Measurements from ENCODE around the gene SLC25A42.
A peak's percentile ranks its signal among the peaks of the same experiment; 100 is the strongest.
"Not testable (repeated sequence)": the region's sequence is repeated elsewhere in the genome, so short reads cannot be mapped to it uniquely, and the experiment has no call there.

Gene SLC25A42

GRCh38 chr19:19063183-19064097 lies at the start of gene SLC25A42:
TSS of gene SLC25A42 (plus strand) at chr19:19063994. CDS start at chr19:19096125, 32,131 bp downstream.
- DNase-seq (ENCODE audit: low spot score): peak; percentile 100

DNA sequence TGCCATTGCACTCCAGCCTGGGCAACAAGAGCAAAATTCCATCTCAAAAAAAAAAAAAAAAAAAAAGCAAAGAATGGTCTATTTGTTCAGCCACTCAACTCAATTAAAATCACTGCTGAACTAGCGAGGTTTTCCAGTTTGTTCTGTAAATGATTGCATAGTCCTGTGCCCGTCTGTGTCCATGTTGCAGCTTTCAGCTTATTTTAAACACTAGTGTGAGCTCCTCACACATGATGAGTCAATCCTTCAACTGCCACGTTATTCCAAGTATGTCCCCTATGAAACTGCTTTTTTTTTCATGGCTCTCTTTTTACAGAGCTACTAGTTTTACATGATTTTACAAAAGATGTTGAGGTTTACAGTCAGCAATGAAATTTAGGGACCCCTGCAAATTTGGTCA lies 42.7 kb upstream of the SLC25A42 start:
- DNase-seq (ENCODE audit: low spot score): peak; percentile 56

DNA sequence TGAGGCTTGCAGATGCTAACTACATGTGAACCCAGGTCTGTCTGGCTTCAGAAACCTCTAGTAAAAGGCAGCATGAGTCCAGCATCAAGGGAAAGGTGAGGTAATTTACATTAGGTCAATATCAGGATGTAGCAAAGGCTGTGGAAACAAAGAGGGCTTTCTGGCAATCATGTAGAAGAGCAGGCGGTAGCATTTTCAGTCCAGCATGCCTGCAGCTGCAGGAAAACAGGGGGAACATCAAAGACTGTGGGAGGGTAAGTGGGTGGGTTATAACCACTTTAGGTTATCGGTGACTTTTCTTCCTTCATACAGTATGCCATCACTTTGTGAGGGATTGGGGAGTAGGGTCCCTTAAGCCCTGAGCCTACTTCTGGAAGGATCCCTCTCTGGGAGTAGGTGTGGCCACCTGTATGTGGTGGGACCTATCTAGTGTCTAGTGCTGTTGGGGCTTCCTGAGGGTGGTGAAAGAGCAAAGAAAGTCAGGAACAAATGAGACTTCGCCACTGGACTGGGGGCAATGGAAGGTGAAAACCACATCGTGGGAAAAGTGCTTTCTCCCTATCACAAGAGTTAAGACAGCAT lies 41.3 kb upstream of the SLC25A42 start:
- DNase-seq (ENCODE audit: low spot score): no peak

- not testable (repeated sequence) for DNase-seq (ENCODE audit: low spot score)
Measured at GRCh38 chr19:19023376-19023775, 40.4 kb upstream of the SLC25A42 start.

DNA sequence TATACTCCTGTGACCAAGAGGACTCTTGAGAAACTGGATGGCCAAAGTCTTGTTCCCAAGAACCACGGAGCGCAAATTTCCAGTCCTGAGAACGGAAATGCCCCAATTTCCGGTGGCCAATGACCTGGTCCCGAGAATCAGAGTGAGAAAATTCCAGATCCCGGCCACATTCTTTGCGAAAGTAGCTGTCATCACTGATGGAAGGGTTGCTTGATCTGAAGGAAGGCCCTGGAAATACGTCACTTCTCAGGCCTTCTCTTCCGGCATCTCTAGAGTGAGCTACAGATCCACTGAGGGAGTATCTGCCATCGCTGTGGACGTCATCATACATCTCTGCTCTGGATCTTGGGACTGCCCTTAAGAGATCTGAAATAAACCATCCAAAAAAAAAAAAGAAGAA lies 37.9 kb upstream of the SLC25A42 start:
- DNase-seq (ENCODE audit: low spot score): no peak

- DNase-seq (ENCODE audit: low spot score): no peak
Measured at GRCh38 chr19:19026299-19026971, 37.4 kb upstream of the SLC25A42 start.

GRCh38 chr19:19027228-19027627 lies 36.6 kb upstream of the SLC25A42 start:
- DNase-seq (ENCODE audit: low spot score): no peak

GRCh38 chr19:19028526-19028925 lies 35.3 kb upstream of the SLC25A42 start:
- no peak for DNase-seq (ENCODE audit: low spot score)

- no peak for DNase-seq (ENCODE audit: low spot score)
Measured at GRCh38 chr19:19031891-19032290, 31.9 kb upstream of the SLC25A42 start.

GRCh38 chr19:19032420-19033175 lies 31.2 kb upstream of the SLC25A42 start:
- DNase-seq (ENCODE audit: low spot score): peak; percentile 96

DNA sequence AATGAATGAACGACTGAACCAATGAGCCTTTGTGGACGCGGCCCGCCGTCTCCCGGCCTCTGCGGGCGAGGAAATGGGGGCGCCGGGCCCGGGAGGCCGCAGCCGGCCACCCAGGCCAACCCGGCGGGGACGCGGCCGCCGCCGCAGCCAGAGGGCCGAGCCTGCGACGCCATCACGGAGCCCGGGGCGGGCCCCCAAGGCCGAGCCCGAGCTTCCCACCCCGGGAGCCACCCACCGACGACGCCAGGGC lies 30.7 kb upstream of the SLC25A42 start:
- DNase-seq (ENCODE audit: low spot score): no peak

DNA sequence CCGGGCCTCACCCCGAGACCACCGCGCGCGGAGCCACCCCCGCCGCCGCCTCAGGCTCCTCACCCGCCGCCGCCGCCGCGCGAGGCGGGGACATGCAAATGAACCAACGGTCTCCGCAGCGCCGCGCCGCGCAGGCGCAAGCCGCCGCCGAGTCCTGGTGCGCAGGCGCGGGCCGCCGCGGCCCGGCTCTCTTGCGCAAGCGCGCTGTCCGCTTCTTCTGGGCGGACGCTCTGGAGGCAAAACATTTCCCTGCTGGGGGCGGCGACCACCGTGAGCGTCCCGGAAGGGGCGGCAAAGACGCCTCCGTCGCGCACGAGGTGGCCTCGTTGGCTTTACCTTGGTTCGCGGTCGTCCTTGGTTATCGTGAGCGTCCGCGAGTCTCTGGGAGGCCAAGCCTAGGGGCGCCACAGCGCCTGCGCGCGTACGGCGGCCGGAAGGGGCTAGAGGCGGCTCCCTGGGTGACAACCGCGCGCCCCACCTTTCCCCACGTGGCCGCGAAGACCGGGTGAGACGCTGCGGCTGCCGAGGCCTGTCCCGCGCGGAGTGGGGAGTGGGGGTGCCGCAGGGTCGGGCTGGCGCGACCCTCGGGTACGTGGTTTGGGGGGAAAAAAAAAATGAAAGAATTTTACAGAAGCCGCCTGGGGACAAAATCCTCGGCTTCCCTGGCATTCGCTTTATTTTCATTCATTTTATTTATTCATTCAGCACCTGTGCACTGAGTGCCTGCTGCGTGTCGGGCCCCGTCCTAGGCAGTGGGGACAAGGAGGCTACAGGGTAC lies 30.2 kb upstream of the SLC25A42 start, which contains the start of the genes ARMC6 and SUGP2:
Gene ARMC6 (plus strand): TSS at position 178 of the 778 bp plus-strand sequence. CDS start 607 bp downstream, outside the sequence.
Gene SUGP2 (minus strand): TSS at position 92 of the 778 bp plus-strand sequence. CDS start 2,446 bp downstream, outside the sequence.
- DNase-seq (ENCODE audit: low spot score): peak; percentile 99

DNA sequence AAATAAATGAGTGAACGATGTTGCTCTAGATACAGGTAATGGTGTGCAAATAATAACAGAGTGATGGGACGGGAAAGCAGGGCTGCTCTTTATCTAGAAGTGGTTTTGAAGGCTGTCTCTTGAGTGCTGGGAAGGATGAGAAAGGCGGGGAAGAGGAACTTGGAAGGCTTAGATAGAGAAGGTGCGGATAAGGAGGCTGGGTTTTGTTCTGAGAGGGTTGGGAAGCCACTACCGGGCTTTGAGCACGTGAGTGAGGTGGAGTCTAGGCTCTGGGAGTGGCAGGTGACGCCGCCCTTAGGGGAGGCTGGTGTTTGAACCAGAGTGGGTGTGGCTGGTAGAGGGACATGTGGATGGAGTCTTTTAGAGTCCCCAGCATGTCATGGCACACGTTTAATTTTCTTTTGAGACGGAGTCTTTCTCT lies 29.6 kb upstream of the SLC25A42 start:
- DNase-seq (ENCODE audit: low spot score): peak; percentile 82

GRCh38 chr19:19039901-19040300 lies 23.9 kb upstream of the SLC25A42 start:
- DNase-seq (ENCODE audit: low spot score): no peak

- peak; percentile 68 for DNase-seq (ENCODE audit: low spot score)
Measured at GRCh38 chr19:19040417-19040816, 23.4 kb upstream of the SLC25A42 start.

DNA sequence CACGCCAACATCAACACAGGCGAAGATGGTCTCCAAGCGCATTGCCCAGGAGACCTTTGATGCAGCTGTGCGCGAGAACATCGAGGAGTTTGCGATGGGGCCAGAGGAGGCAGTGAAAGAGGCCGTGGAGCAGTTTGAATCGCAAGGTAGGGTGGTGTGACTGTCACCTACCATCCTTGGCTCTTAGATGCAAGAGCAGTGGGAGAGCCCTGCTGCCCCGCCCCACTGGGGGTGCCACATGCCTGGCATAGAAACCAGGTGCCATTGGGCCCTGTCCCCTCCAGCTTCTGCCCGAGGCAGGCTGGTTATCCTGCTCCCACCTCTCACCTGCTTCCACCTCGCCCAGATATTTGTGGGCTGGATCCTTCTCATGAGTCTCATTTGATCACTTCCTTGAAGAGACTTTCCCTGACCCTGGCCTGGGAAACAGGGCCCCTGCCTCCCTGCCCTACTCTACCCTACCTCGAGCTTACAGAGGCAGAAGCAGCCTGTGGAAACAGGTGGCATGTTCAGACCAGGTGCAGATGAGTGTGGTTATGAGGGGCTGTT lies 21.0 kb upstream of the SLC25A42 start:
- DNase-seq (ENCODE audit: low spot score): no peak

GRCh38 chr19:19043481-19043880 lies 20.3 kb upstream of the SLC25A42 start:
- no peak for DNase-seq (ENCODE audit: low spot score)

GRCh38 chr19:19043881-19044280 lies 19.9 kb upstream of the SLC25A42 start:
- DNase-seq (ENCODE audit: low spot score): no peak

DNA sequence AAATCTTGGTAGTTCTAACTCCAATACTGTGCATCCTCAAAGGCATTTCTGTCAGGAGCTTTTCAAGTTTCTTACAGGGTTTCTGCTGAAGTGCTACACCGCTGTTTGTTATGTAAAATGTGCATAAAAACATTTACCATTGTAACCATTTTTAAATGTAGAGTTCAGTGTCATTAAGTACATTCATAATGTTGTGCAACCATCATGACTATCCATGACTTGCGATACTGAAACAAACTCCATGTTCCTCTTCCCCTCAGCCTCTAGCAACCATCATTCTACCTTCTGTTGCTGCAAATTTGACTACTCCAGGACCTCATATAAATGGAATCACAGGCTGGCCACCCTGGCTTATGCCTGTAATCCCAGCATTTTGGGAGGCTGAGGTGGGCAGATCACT lies 14.4 kb upstream of the SLC25A42 start:
- DNase-seq (ENCODE audit: low spot score): no peak

- no peak for DNase-seq (ENCODE audit: low spot score)
Measured at GRCh38 chr19:19050104-19050503, 13.7 kb upstream of the SLC25A42 start.

DNA sequence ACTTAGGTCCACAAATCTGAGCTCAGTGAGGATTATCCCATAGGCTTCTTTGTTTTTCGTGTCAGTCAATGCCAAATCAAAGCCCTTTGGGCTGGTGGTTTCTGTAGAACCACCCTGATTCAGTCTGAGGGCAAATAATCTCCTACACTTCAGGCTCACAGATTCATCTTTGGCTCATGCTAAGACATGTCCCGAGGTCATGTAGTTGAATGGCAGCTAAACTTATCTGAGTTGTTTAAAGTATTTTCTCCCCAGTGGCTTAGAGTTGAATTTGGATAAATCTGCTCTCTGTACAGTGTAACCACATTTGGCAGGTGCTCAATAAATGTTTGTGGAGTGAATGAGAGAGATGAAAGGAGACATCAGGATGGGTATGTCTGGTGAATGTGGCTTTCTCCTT lies 13.1 kb upstream of the SLC25A42 start:
- DNase-seq (ENCODE audit: low spot score): no peak
